ENCODE results near the gene TMEM225B.
"Not testable (repeated sequence)": the region's sequence is repeated elsewhere in the genome, so short reads cannot be mapped to it uniquely, and the experiment has no call there.

Gene TMEM225B

GRCh38 chr7:99654626-99655025, 56.6 kb downstream of the TMEM225B start:
- not testable (repeated sequence) for DNase-seq (ENCODE audit: low read depth)

GRCh38 chr7:99657879-99658278, 59.8 kb downstream of the TMEM225B start:
- DNase-seq (ENCODE audit: low read depth) = not testable (repeated sequence)
